ENCODE measurements around the gene LIN7B. TPM values are rescaled to one million over a fixed set of nuclear protein-coding genes. Genes with fewer than 3 reads are reported as not detected.

The LIN7B gene
- total and polyA plus RNA-seq, 2 experiments from 2014 or later = 1.2 to 10.5 TPM

- DNase-seq (ENCODE audit: low spot score) = peak; percentile 37
- Histone ChIP-seq H3K27me3 (ENCODE audit: insufficient read depth) (peaks cover 13% of the 10 kb centered on the region), H4K20me1 (replicated peaks; ENCODE audit: insufficient read depth) (no peaks in the 10 kb centered on the region), H3K79me2 (replicated peaks; ENCODE audit: insufficient read depth) (no peaks in the 10 kb centered on the region), H3K4me3 (peak overlapping the region; percentile 39; the same call in 1 of the 2 replicates), H3F3A (replicated peaks; ENCODE audit: low read depth) (peaks cover 5% of the 10 kb centered on the region; the same call in 1 of the 2 replicates), H3K27ac (ENCODE audit: low read depth) (no peak overlapping the region), H3K4me2 (peak overlapping the region; percentile 72), H2AFZ (no peak overlapping the region), H3K4me1 (ENCODE audit: insufficient read depth) (peaks cover 14% of the 10 kb centered on the region), H3K9me2 (ENCODE audit: insufficient read depth) (peaks cover 12% of the 10 kb centered on the region), H3K36me3 (ENCODE audit: insufficient read depth) (no peaks in the 10 kb centered on the region)
- TF ChIP-seq JUNB (IDR thresholded peaks at IDR 0.05; ENCODE audit: unreplicated experiment) (no peak), NANOG (IDR thresholded peaks at IDR 0.05; ENCODE audit: borderline replicate concordance) (no peak)
- peaks cover 39% of the 10 kb centered on the region for H3K4me1 Mint-ChIP-seq
- H3K27ac Mint-ChIP-seq = no peak overlapping the region
- peaks cover 30% of the 10 kb centered on the region for H3K27me3 Mint-ChIP-seq (ENCODE audit: insufficient read depth, low read depth, poor library complexity)
- H3K4me3 Mint-ChIP-seq = peak overlapping the region; percentile 30
- no peak for ATAC-seq
- peaks cover 11% of the 10 kb centered on the region; the same call in 2 of the 3 replicates for H3K36me3 Mint-ChIP-seq (ENCODE audit: low read depth)
- H3K9me3 Mint-ChIP-seq = peaks cover 12% of the 10 kb centered on the region
These were observed 41.7 kb downstream of the LIN7B start for GRCh38 chr19:49155820-49156346.

- peaks cover 12% of the 10 kb centered on the region for H3K9me2 ChIP-seq (ENCODE audit: insufficient read depth)
- ATAC-seq = peak; percentile 95
- H3K36me3 ChIP-seq (ENCODE audit: insufficient read depth) = no peaks in the 10 kb centered on the region
- peak within 1 kb of the TSS; percentile 87 for H2AFZ ChIP-seq
- Mint-ChIP-seq H3K36me3 (ENCODE audit: low read depth) (peaks cover 11% of the 10 kb centered on the region; the same call in 2 of the 3 replicates), H3K4me3 (peak within 1 kb of the TSS; percentile 73), H3K27me3 (ENCODE audit: insufficient read depth, low read depth, poor library complexity) (peaks cover 27% of the 10 kb centered on the region), H3K4me1 (peaks cover 32% of the 10 kb centered on the region), H3K9me3 (peaks cover 12% of the 10 kb centered on the region; the same call in 2 of the 3 replicates), H3K27ac (no peak within 1 kb of the TSS)
- peak within 1 kb of the TSS; percentile 87 for H3K4me2 ChIP-seq
- no peak within 1 kb of the TSS for H3K27ac ChIP-seq (ENCODE audit: low read depth)
- no peaks in the 10 kb centered on the region for H4K20me1 ChIP-seq (replicated peaks; ENCODE audit: insufficient read depth)
- H3K4me1 ChIP-seq (ENCODE audit: insufficient read depth) = peaks cover 14% of the 10 kb centered on the region
- TF ChIP-seq CREB1 (CRISPR knock-in tag; IDR thresholded peaks at IDR 0.05; ENCODE audit: low read depth) (no peak), POLR2AphosphoS5 (IDR thresholded peaks at IDR 0.05; ENCODE audit: low read depth) (peak; percentile 89)
- peaks cover 13% of the 10 kb centered on the region for H3K27me3 ChIP-seq (ENCODE audit: insufficient read depth)
- H3K4me3 ChIP-seq = peak within 1 kb of the TSS; percentile 84
- peak; percentile 97 for DNase-seq (ENCODE audit: low spot score)
- H3F3A ChIP-seq (replicated peaks; ENCODE audit: low read depth) = no peaks in the 10 kb centered on the region
- H3K79me2 ChIP-seq (replicated peaks; ENCODE audit: insufficient read depth) = no peaks in the 10 kb centered on the region
These were observed 43.5 kb downstream of the LIN7B start, which contains the start of gene TRPM4 for GRCh38 chr19:49157445-49158224. TSS of gene TRPM4 (plus strand) at chr19:49157792. CDS start at chr19:49157867, 75 bp downstream.

GRCh38 chr19:49160450-49161189 lies 46.5 kb downstream of the LIN7B start:
- peaks cover 3% of the 10 kb centered on the region; the same call in 1 of the 3 replicates for H3K36me3 Mint-ChIP-seq (ENCODE audit: low read depth)
- peaks cover 3% of the 10 kb centered on the region; the same call in 1 of the 3 replicates for H3K9me3 Mint-ChIP-seq
- H3K4me1 Mint-ChIP-seq = peaks cover 22% of the 10 kb centered on the region
- H3K79me2 ChIP-seq (replicated peaks; ENCODE audit: insufficient read depth) = no peaks in the 10 kb centered on the region
- ATAC-seq = no peak
- H3K27ac Mint-ChIP-seq = no peak overlapping the region
- no peak overlapping the region for H3K4me2 ChIP-seq
- no peak overlapping the region; the same call in 2 of the 3 replicates for H3K4me3 Mint-ChIP-seq
- 0 out of 2 replicates have a peak, but pooled peaks cover 2% of the 10 kb centered on the region for H3F3A ChIP-seq (replicated peaks; ENCODE audit: low read depth)
- peaks cover 15% of the 10 kb centered on the region for H3K27me3 Mint-ChIP-seq (ENCODE audit: insufficient read depth, low read depth, poor library complexity)
- no peaks in the 10 kb centered on the region for H4K20me1 ChIP-seq (replicated peaks; ENCODE audit: insufficient read depth)
- no peak for TF ChIP-seq ZNF462 (CRISPR knock-in tag; IDR thresholded peaks at IDR 0.05)
- TF ChIP-seq NANOG (IDR thresholded peaks at IDR 0.05; ENCODE audit: borderline replicate concordance) = no peak
- no peak overlapping the region for H2AFZ ChIP-seq
- H3K27ac ChIP-seq (ENCODE audit: low read depth) = no peak overlapping the region
- no peak for DNase-seq (ENCODE audit: low spot score)
- no peaks in the 10 kb centered on the region for H3K36me3 ChIP-seq (ENCODE audit: insufficient read depth)
- H3K27me3 ChIP-seq (ENCODE audit: insufficient read depth) = peaks cover 15% of the 10 kb centered on the region
- no peaks in the 10 kb centered on the region for H3K9me2 ChIP-seq (ENCODE audit: insufficient read depth)
- H3K4me3 ChIP-seq = no peak overlapping the region
- H3K4me1 ChIP-seq (ENCODE audit: insufficient read depth) = peaks cover 10% of the 10 kb centered on the region

All from GM23338 (cell line).